GM12878 (cell line): ENCODE data around the gene MROH7.

Source experiments
- CTCF ChIP-seq, 3 experiments: IDR thresholded peaks in 2 of 3; conservative IDR thresholded peaks in 1 of 3; 2 replicates each; pipeline ENCODE4 v1.5.1; 2011; ENCODE audit warnings: low read depth in 3 of 3, low read length in 3 of 3, mild to moderate bottlenecking in 3 of 3, control low read depth in 2 of 3, moderate library complexity in 2 of 3, inconsistent platforms in 1 of 3, mixed read lengths in 1 of 3; ENCODE audit not compliant: control insufficient read depth in 2 of 3, insufficient read depth in 1 of 3; ENCODE audit errors: extremely low read depth in 1 of 3
- STAT1 ChIP-seq: fragments of 450-650 bp; conservative IDR thresholded peaks from 2 replicates; pipeline ENCODE4 v1.6.1; 2014; ENCODE audit warnings: antibody characterized with exemption, mild to moderate bottlenecking
- USF1 ChIP-seq: IDR thresholded peaks from 2 replicates; pipeline ENCODE4 v1.6.1; 2011; ENCODE audit warnings: borderline replicate concordance, low read depth, mild to moderate bottlenecking, moderate library complexity, mixed read lengths, low read length; ENCODE audit not compliant: insufficient read depth; ENCODE audit errors: extremely low read length

- TF ChIP-seq USF1 (no peak), CTCF (IDR thresholded peaks at IDR 0.05 in 2 of 3, conservative IDR thresholded peaks at IDR 0.05 in 1 of 3; ENCODE audit: control insufficient read depth in 2 of 3, extremely low read depth in 1 of 3, insufficient read depth in 1 of 3, low read depth in 3 of 3, low read length in 3 of 3) (no peak), STAT1 (no peak)
Observed at GRCh38 chr1:54680387-54680786, 38.8 kb downstream of the MROH7 start.
